GM10248 (cell line): ENCODE data around the gene CRACDL.

Experiments used
- CTCF ChIA-PET: fragments of 300-600 bp; sonication (Branson Sonifier 250); formaldehyde crosslinking; extraction: SDS; loops from one replicate; lab custom pipeline; 2021; ENCODE audit warnings: antibody characterized with exemption; lab: Yijun Ruan, JAX
- POLR2A ChIA-PET: fragments of 350-650 bp; sonication (Branson Sonifier 250); formaldehyde crosslinking; extraction: SDS; loops from one replicate; lab custom pipeline; 2020; ENCODE audit warnings: antibody characterized with exemption; lab: Yijun Ruan, JAX
- DNase-seq: peaks from one replicate; pipeline ENCODE4 v3.0.0; 2012; ENCODE audit errors: extremely low spot score
- TF ChIP-seq, protein P1 (sequence below): IDR thresholded peaks from 2 replicates; pipeline ENCODE4 v1.5.1; 2012; ENCODE audit warnings: mild to moderate bottlenecking, low read depth; ENCODE audit errors: extremely low read depth, missing control alignments, control extremely low read depth

Gene CRACDL

DNA sequence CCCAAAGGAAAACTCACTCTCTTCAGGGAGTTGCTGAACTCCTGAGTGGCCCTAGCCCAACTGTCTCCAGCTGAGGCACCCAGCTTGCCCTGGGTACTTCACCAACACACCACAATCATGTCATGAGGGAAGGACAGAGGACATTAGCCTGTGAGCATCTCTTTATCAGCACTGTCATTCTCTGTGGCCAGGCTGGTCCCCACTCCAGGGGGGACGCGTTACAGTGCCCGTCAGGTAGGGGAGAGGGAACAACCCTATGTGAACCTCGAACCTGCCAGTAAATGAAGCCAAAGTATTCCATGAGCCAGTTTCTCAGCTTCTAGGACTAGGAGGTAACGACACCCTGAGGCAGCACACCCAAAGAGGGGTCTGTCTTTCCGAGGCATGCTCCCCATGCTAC lies 110.2 kb downstream of the CRACDL start:
- TF ChIP-seq, protein P1, sequence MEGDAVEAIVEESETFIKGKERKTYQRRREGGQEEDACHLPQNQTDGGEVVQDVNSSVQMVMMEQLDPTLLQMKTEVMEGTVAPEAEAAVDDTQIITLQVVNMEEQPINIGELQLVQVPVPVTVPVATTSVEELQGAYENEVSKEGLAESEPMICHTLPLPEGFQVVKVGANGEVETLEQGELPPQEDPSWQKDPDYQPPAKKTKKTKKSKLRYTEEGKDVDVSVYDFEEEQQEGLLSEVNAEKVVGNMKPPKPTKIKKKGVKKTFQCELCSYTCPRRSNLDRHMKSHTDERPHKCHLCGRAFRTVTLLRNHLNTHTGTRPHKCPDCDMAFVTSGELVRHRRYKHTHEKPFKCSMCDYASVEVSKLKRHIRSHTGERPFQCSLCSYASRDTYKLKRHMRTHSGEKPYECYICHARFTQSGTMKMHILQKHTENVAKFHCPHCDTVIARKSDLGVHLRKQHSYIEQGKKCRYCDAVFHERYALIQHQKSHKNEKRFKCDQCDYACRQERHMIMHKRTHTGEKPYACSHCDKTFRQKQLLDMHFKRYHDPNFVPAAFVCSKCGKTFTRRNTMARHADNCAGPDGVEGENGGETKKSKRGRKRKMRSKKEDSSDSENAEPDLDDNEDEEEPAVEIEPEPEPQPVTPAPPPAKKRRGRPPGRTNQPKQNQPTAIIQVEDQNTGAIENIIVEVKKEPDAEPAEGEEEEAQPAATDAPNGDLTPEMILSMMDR = no peak
- ChIA-PET POLR2A (no interaction called here), CTCF (no interaction called here)
- no peak for DNase-seq

DNA sequence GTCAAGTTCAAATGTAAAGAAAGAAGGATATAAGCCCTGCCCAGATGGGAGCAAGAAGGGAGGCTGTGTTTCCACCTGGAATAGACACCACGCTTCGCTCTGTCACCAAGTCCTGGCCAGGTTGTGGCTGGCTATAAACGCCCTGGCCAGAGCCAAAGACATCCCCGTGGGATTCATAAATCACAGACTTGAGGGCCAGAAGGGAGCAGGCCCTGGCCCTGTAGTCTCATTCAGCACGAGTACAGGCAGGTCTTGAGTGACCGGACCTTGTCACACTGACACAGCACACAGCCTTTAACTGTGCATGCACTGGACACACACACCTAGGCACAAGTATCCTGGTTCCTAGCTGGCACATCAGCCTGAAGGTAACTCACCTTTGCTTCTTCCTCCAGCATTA lies 110.6 kb downstream of the CRACDL start:
- TF ChIP-seq, protein P1 = no peak
- DNase-seq = no peak
- ChIA-PET POLR2A (no interaction called here), CTCF (no interaction called here)

DNA sequence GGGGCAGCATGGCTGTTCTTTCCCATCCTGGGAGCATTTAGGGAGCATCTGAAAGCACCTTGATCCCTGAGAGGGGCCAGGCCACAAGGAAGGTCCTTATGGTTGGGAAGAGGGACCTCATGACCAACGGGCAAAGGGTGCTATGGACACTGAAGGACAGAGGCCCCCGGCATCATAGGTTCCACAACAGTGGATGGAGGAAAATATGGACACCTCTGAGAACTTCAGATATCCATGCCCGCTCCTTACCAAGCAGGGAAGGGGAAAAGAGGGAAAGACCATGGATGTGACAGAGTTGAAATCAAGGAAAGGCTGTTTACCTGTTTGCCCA lies 111.0 kb downstream of the CRACDL start:
- TF ChIP-seq, protein P1 = no peak
- POLR2A ChIA-PET = no interaction called here
- CTCF ChIA-PET = no interaction called here

DNA sequence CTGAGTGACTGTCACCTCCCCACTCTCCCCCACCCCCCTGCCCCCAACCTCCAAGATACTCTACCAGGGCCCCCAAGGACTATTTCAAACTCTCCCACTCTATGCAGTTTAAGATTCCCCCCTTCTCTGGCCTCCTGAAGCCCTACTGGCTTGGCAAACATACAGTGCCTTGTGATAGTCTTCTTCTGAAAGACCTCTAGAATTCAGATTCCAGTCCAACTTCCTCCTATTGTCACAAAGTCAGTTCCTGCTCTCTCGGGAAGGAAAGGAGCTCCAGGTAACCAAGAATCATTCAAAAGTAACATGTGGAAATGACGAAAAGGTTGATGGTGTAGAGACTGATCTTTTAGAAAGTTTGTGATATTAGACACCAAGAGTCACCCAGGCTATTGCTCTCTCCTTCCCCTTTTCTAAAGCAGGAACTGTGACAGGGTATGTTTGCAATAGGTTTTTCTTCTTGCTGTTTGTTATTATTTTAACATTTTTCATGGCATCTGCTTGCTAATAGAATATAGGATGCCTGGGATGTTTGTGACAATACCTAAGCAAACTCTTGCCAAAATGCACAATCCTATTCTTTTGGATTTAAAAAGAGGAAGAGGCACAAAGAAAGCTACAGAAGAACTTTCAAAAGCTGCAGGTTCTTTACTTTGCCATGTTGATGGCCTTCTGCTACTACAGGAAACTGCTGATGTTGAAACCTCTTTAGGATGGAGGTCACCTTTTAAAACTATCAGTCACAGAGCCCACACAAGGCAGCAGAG lies 111.6 kb downstream of the CRACDL start:
- ChIA-PET CTCF (no interaction called here), POLR2A (no interaction called here)

More for the DNA sequence above, 111.0 kb downstream of the CRACDL start:
- DNase-seq = no peak

DNA sequence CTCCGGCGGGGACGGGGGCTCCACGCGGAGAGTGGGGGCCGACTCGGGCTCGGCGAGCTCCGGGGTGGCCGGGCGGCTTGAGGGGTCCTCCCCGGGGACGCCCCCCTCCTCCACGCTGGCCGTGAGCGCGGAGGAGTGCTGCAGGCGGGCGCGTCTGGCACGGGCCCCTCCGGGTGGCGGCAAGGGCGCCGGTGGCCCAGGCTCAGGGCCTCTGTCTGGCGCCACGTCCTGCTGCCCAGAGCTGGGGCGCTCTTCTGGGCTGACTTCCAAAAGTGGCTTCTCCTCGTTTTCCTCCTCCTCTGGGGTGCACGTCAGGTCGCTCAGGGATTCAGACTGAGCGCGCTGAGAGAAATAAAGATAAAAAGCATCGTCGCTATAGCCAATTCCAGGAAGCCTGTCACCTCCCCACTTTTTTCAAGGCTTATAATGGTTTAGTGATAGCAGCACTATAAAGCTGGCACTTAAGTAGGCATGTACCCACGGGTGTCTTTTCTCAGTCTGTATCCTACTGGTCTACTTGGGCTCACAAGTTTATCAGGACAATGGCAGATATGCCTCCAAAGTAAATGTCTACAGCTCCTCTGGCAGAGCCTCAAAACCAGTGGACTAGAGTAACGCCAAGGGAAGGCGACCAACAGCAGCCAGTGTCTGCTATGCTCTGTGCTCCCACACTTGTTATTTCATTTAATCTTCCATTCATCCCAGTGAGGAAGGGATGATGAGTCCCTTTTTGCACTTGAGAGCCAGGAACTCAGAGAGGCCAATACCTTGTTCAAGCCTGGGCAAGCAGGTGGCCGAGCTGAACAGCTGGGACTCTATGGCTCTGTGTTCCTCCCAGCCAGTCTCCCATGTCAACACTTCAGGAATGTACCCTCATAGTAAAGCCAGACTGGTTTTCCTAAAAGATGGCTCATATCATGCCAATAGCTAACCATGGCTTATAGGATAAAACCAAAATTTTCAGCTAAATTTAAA lies 112.5 kb downstream of the CRACDL start:
- CTCF ChIA-PET = no interaction called here
- TF ChIP-seq, protein P1 = no peak
- no peak for DNase-seq
- POLR2A ChIA-PET = no interaction called here

More for the DNA sequence above, 111.6 kb downstream of the CRACDL start:
- DNase-seq = no peak
- TF ChIP-seq, protein P1 = no peak

DNA sequence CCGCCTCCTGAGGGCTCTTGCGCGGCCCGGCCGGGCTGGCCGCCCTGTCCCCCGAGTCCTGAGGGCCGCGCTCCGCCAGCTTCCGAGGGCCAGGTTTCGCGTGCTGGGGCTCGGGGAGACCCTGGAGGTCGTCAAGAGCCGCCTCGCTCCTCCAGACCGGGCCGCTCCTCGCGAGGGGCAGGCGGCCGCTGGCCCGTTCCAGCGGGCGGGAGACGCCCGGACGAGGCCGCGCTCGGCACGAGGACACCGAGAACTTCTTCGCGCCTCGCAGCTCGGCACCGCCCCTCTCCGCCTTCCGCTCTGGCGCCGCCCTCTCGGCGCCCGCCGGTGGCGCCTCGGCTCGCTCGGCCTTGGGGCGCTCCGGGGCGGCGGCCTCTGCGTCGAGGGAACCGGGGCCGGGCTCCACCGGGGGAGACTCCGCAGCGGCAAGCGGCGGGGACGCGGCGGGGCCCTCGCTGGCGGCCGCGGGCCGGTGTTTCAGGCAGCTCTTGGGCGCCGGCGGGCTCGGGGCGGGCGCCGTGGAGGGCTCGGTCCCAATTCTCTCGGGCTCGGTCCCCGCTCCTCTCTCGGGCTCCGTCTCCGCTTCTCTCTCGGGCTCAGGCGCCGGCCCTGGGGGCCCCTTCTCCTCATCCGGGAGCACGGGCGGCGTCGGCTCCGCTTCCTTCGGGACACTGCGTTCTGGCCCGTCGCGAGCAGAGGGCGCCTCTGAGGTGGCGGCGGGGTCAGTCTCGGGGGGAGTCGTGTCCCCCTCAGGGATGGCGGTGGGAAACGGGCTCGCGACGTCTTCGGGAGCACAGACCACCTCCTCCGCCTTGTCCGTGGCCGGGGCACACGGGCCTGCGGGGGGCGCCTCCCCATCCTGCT lies 113.5 kb downstream of the CRACDL start:
- ChIA-PET POLR2A (no interaction called here), CTCF (no interaction called here)
- no peak for DNase-seq
- TF ChIP-seq, protein P1 = no peak
